K562 (cell line): ENCODE data around the gene CRABP2. TPM values are rescaled to one million over a fixed set of nuclear protein-coding genes. Genes with fewer than 3 reads are reported as not detected.
A peak's percentile ranks its signal among the peaks of the same experiment; 100 is the strongest.

Experiments used
- ARNT ChIP-seq, 2 experiments: fragments of 450-650 bp; IDR thresholded peaks; 2 replicates each; pipeline ENCODE4 v1.6.1; 2016; ENCODE audit warnings: mild to moderate bottlenecking in 1 of 2
- BRCA1 ChIP-seq, 2 experiments: fragments of 450-650 bp in 1 of 2; sonication (generic) in 1 of 2; formaldehyde crosslinking in 1 of 2; IDR thresholded peaks; 2 replicates each; pipeline versions ENCODE4 v1.5.0 to v1.6.1; 2017 to 2020; ENCODE audit warnings: mild to moderate bottlenecking in 1 of 2, missing genetic modification reagents in 1 of 2
- EP300 ChIP-seq: IDR thresholded peaks from 2 replicates; pipeline ENCODE4 v1.6.1; 2012; ENCODE audit warnings: low read length, improper control_type of control experiment
- LARP7 ChIP-seq: fragments of 450-650 bp; IDR thresholded peaks from 2 replicates; pipeline ENCODE4 v1.6.1; 2016
- MCM7 ChIP-seq, 2 experiments: fragments of 450-650 bp; IDR thresholded peaks; 2 replicates each; pipeline ENCODE4 v1.6.1; 2016 to 2018
- MEIS2 ChIP-seq: fragments of 450-650 bp; IDR thresholded peaks from 2 replicates; pipeline ENCODE4 v1.6.1; 2014; ENCODE audit warnings: mild to moderate bottlenecking; ENCODE audit not compliant: partially characterized antibody
- MXI1 ChIP-seq: IDR thresholded peaks from 2 replicates; pipeline ENCODE4 v1.6.1; 2011; ENCODE audit warnings: low read depth, mild to moderate bottlenecking, improper control_type of control experiment, low read length
- MYC ChIP-seq, 2 experiments: fragments of 250-450 bp in 1 of 2; sonication (Bioruptor Pico) in 1 of 2; IDR thresholded peaks; 2 replicates each; pipeline versions ENCODE4 v1.5.1 to v1.6.1; 2012 to 2021; ENCODE audit warnings: low read depth in 2 of 2, borderline replicate concordance in 1 of 2, improper control_type of control experiment in 1 of 2, low read length in 1 of 2, mild to moderate bottlenecking in 1 of 2, moderate library complexity in 1 of 2
- NFIX ChIP-seq: fragments of 250-450 bp; sonication (Bioruptor Pico); IDR thresholded peaks from 2 replicates; pipeline ENCODE4 v1.4.0; 2020; ENCODE audit warnings: low read depth, mild to moderate bottlenecking, moderate library complexity
- POLR2AphosphoS5 ChIP-seq: IDR thresholded peaks from 2 replicates; pipeline ENCODE4 v1.6.1; 2011; ENCODE audit warnings: mild to moderate bottlenecking, low read depth, low read length, moderate library complexity; ENCODE audit not compliant: control insufficient read depth, insufficient read depth
- SREBF2 ChIP-seq: sonication (generic); formaldehyde crosslinking; IDR thresholded peaks from 2 replicates; pipeline ENCODE4 v1.4.0; 2020; ENCODE audit warnings: mild to moderate bottlenecking, missing genetic modification reagents
- ZC3H11A ChIP-seq: IDR thresholded peaks from 2 replicates; pipeline ENCODE4 v1.6.1; 2012; ENCODE audit warnings: low read depth, low read length, improper control_type of control experiment
- ZNF707 ChIP-seq: fragments of 250-450 bp; sonication (Bioruptor Pico); conservative IDR thresholded peaks from 2 replicates; pipeline ENCODE4 v1.8.0; 2022; ENCODE audit warnings: inconsistent platforms, mild to moderate bottlenecking, moderate library complexity
- polyA plus RNA-seq, 8 experiments: library from polyadenylated mRNA; depleted of rRNA in 4 of 8; stranded (reverse) in 5 of 8; unstranded in 3 of 8; fragments of >200 nt; fragmentation: Nextera tagmentation in 2 of 8; fragmentation: Illumina TruSeq in 1 of 8; extraction: Ambion mirVana in 2 of 8; extraction: Trizol in 1 of 8; gene quantifications; 2 replicates each; pipeline versions ENCODE4 v1.2.1 to v1.2.3, GENCODE V29; 2011 to 2014; ENCODE audit warnings: inconsistent platforms in 1 of 8, missing spikeins in 1 of 8
- total RNA-seq, 7 experiments: library from RNA; depleted of rRNA in 6 of 7; stranded (reverse); fragments of >200 nt in 6 of 7; fragmentation: Illumina TruSeq in 2 of 7; extraction: Trizol in 2 of 7; gene quantifications; 2 replicates each; pipeline versions ENCODE4 v1.2.1 to v1.2.3, GENCODE V29; 2011 to 2021; ENCODE audit warnings: low replicate concordance in 1 of 7
- TF ChIP-seq, protein P1 (sequence below): fragments of 450-650 bp; formaldehyde crosslinking; IDR thresholded peaks from 2 replicates; pipeline ENCODE4 v1.4.0; 2020; ENCODE audit warnings: mild to moderate bottlenecking, moderate library complexity
- TF ChIP-seq, protein P2 (sequence below): sonication (generic); formaldehyde crosslinking; IDR thresholded peaks from 2 replicates; pipeline ENCODE4 v1.8.0; 2022; ENCODE audit warnings: missing genetic modification reagents, mild to moderate bottlenecking, moderate library complexity, borderline replicate concordance
- TF ChIP-seq, protein P3 (sequence below): fragments of 250-450 bp; sonication (Bioruptor Pico); IDR thresholded peaks from 2 replicates; pipeline ENCODE4 v1.4.0; 2020
- TF ChIP-seq, protein P4 (sequence below): sonication (generic); formaldehyde crosslinking; IDR thresholded peaks from 2 replicates; pipeline ENCODE4 v1.8.0; 2023; ENCODE audit warnings: mild to moderate bottlenecking, missing genetic modification reagents

CRABP2 gene
- total and polyA plus RNA-seq, 9 of the 15 experiments (the other 6 are each of a cell fraction or from before 2014, with no cell fraction given): 0.30 to 2.5 (median 0.82) TPM

DNA sequence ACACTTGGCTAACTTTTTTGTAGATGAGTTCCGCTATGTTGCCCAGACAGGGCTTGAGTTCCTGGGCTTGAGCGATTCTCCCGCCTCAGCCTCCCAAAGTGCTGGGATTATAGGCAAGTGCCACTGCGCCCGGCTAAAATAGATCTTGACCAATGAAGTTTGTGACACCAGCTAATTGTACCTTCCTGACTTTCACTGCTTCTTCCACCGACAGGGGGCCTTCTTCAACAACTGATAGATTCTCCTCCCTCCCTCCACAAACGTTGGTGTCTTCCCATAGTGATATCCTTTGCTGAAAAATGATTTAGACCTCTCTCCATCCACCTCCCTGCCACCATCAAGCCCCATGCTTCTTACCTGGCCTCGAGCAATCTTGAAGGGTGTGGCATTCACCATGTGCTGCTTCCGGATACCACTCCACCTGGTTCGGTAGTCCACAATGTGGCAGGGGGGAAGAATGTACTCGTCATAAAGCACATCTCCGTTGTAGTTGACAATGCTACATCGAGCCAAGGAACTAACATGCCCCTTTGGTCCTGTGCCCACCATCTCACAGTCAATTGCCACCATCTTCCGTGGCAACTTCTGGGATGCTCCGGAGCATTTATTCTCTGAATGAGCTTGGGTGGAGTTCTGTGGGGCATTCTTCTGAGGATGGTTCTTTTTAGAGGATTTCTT, 21.3 kb upstream of the CRABP2 start (continued):
- TF ChIP-seq, protein P1, sequence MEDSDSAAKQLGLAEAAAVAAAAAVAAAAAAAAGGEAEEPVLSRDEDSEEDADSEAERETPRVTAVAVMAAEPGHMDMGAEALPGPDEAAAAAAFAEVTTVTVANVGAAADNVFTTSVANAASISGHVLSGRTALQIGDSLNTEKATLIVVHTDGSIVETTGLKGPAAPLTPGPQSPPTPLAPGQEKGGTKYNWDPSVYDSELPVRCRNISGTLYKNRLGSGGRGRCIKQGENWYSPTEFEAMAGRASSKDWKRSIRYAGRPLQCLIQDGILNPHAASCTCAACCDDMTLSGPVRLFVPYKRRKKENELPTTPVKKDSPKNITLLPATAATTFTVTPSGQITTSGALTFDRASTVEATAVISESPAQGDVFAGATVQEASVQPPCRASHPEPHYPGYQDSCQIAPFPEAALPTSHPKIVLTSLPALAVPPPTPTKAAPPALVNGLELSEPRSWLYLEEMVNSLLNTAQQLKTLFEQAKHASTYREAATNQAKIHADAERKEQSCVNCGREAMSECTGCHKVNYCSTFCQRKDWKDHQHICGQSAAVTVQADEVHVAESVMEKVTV (CRISPR knock-in tag): peak; percentile 59
- TF ChIP-seq, protein P2, sequence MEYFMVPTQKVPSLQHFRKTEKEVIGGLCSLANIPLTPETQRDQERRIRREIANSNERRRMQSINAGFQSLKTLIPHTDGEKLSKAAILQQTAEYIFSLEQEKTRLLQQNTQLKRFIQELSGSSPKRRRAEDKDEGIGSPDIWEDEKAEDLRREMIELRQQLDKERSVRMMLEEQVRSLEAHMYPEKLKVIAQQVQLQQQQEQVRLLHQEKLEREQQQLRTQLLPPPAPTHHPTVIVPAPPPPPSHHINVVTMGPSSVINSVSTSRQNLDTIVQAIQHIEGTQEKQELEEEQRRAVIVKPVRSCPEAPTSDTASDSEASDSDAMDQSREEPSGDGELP (CRISPR knock-in tag): no peak
- TF ChIP-seq MXI1 (0 out of 2 replicates have a peak, but pooled peaks have one; percentile 41), NFIX (CRISPR knock-in tag) (no peak), POLR2AphosphoS5 (0 out of 2 replicates have a peak, but pooled peaks have one; percentile 25), MEIS2 (peak; percentile 44), EP300 (0 out of 2 replicates have a peak, but pooled peaks have one; percentile 11), MYC (IDR thresholded peaks at IDR 0.05; ENCODE audit: low read depth, low read length) (peak; percentile 33; the same call in 1 of the 2 replicates), MYC (CRISPR knock-in tag; IDR thresholded peaks at IDR 0.05; ENCODE audit: borderline replicate concordance, low read depth) (no peak), MCM7 (IDR thresholded peaks at IDR 0.05) (no peak), ZC3H11A (no peak), ZNF707 (CRISPR knock-in tag) (no peak), ARNT (IDR thresholded peaks at IDR 0.05) (peak in 1 of 2 experiments; percentile 17; a peak in 1 of 4 replicates), BRCA1 (IDR thresholded peaks at IDR 0.05) (no peak), BRCA1 (CRISPR knock-in tag; IDR thresholded peaks at IDR 0.05) (no peak), LARP7 (no peak), SREBF2 (CRISPR knock-in tag) (no peak)
- TF ChIP-seq, protein P3, sequence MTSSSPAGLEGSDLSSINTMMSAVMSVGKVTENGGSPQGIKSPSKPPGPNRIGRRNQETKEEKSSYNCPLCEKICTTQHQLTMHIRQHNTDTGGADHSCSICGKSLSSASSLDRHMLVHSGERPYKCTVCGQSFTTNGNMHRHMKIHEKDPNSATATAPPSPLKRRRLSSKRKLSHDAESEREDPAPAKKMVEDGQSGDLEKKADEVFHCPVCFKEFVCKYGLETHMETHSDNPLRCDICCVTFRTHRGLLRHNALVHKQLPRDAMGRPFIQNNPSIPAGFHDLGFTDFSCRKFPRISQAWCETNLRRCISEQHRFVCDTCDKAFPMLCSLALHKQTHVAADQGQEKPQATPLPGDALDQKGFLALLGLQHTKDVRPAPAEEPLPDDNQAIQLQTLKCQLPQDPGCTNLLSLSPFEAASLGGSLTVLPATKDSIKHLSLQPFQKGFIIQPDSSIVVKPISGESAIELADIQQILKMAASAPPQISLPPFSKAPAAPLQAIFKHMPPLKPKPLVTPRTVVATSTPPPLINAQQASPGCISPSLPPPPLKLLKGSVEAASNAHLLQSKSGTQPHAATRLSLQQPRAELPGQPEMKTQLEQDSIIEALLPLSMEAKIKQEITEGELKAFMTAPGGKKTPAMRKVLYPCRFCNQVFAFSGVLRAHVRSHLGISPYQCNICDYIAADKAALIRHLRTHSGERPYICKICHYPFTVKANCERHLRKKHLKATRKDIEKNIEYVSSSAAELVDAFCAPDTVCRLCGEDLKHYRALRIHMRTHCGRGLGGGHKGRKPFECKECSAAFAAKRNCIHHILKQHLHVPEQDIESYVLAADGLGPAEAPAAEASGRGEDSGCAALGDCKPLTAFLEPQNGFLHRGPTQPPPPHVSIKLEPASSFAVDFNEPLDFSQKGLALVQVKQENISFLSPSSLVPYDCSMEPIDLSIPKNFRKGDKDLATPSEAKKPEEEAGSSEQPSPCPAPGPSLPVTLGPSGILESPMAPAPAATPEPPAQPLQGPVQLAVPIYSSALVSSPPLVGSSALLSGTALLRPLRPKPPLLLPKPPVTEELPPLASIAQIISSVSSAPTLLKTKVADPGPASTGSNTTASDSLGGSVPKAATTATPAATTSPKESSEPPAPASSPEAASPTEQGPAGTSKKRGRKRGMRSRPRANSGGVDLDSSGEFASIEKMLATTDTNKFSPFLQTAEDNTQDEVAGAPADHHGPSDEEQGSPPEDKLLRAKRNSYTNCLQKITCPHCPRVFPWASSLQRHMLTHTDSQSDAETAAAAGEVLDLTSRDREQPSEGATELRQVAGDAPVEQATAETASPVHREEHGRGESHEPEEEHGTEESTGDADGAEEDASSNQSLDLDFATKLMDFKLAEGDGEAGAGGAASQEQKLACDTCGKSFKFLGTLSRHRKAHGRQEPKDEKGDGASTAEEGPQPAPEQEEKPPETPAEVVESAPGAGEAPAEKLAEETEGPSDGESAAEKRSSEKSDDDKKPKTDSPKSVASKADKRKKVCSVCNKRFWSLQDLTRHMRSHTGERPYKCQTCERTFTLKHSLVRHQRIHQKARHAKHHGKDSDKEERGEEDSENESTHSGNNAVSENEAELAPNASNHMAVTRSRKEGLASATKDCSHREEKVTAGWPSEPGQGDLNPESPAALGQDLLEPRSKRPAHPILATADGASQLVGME (CRISPR knock-in tag): peak; percentile 20; the same call in 1 of the 2 replicates
- TF ChIP-seq, protein P4, sequence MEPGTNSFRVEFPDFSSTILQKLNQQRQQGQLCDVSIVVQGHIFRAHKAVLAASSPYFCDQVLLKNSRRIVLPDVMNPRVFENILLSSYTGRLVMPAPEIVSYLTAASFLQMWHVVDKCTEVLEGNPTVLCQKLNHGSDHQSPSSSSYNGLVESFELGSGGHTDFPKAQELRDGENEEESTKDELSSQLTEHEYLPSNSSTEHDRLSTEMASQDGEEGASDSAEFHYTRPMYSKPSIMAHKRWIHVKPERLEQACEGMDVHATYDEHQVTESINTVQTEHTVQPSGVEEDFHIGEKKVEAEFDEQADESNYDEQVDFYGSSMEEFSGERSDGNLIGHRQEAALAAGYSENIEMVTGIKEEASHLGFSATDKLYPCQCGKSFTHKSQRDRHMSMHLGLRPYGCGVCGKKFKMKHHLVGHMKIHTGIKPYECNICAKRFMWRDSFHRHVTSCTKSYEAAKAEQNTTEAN: 0 out of 2 replicates have a peak, but pooled peaks have one; percentile 22
